A673 (cell line): ENCODE results near the gene RBM11. TPM values are rescaled to one million over a fixed set of nuclear protein-coding genes. Genes with fewer than 3 reads are reported as not detected.

ENCODE experiments used
- BruUV-seq: library from RNA; stranded (reverse); fragments of 400-500 nt; replicated peaks from 2 replicates; lab custom pipeline; 2021; lab: Mats Ljungman, UMichigan
- CTCF ChIA-PET: fragments of 300-600 bp; sonication (Branson Sonifier 250); formaldehyde crosslinking; loops from one replicate; lab custom pipeline; 2022; ENCODE audit warnings: antibody characterized with exemption; lab: Charles Lee
- POLR2A ChIA-PET: fragments of 300-600 bp; sonication (Branson Sonifier 250); formaldehyde crosslinking; loops from one replicate; lab custom pipeline; 2022; ENCODE audit warnings: antibody characterized with exemption; ENCODE audit not compliant: low non-redundant PET; lab: Charles Lee
- DNase-seq: peaks from one replicate; pipeline ENCODE4 v3.0.0-alpha.2; 2015; ENCODE audit warnings: low spot score
- H3K27ac ChIP-seq: fragments of 200-600 bp; sonication (generic); 2 replicates; pipeline ENCODE4 v1.5.1; 2016; ENCODE audit warnings: mixed run types, low read depth, mild to moderate bottlenecking, mixed read lengths, antibody characterized with exemption, low read length; ENCODE audit not compliant: poor library complexity, severe bottlenecking
- H3K27me3 ChIP-seq: fragments of 200-600 bp; sonication (generic); replicated peaks from 2 replicates; pipeline ENCODE4 v1.6.1; 2017; ENCODE audit warnings: mixed run types, low read depth, mild to moderate bottlenecking, mixed read lengths, antibody characterized with exemption, low read length; ENCODE audit not compliant: insufficient read depth, poor library complexity
- H3K36me3 ChIP-seq: fragments of 200-600 bp; sonication (generic); 2 replicates; pipeline ENCODE4 v1.6.1; 2016; ENCODE audit warnings: mixed run types, mild to moderate bottlenecking, mixed read lengths, antibody characterized with exemption, low read length; ENCODE audit not compliant: insufficient read depth, poor library complexity, severe bottlenecking
- H3K4me1 ChIP-seq: fragments of 200-600 bp; sonication (generic); 2 replicates; pipeline ENCODE4 v1.6.1; 2017; ENCODE audit warnings: mixed run types, mild to moderate bottlenecking, mixed read lengths, antibody characterized with exemption, low read length; ENCODE audit not compliant: insufficient read depth, poor library complexity, severe bottlenecking
- H3K4me3 ChIP-seq: fragments of 200-600 bp; sonication (generic); 2 replicates; pipeline ENCODE4 v1.5.1; 2016; ENCODE audit warnings: low read depth, mixed run types, mild to moderate bottlenecking, mixed read lengths, low read length; ENCODE audit not compliant: poor library complexity, severe bottlenecking
- H3K9me3 ChIP-seq: fragments of 200-600 bp; sonication (generic); 2 replicates; pipeline ENCODE4 v1.6.1; 2016; ENCODE audit warnings: mixed run types, low read depth, mild to moderate bottlenecking, mixed read lengths, antibody characterized with exemption, low read length; ENCODE audit not compliant: poor library complexity, severe bottlenecking
- EZH2 ChIP-seq: fragments of 200-600 bp; sonication (generic); IDR thresholded peaks from 2 replicates; pipeline ENCODE4 v1.6.1; 2017; ENCODE audit warnings: borderline replicate concordance, low read depth, mild to moderate bottlenecking, mixed read lengths, antibody characterized with exemption, low read length; ENCODE audit not compliant: poor library complexity, severe bottlenecking
- intact Hi-C: fragments of 100-400 bp; cut with micrococcal nuclease; formaldehyde crosslinking; loops from one replicate; pipeline ENCODE4 v1.10.0; 2022; ENCODE audit not compliant: unreplicated experiment
- total RNA-seq: library from RNA; stranded (reverse); gene quantifications from 2 replicates; pipeline ENCODE4 v1.2.3, GENCODE V29; 2021
- TF ChIP-seq, protein P1 (sequence below): fragments of 300-800, 200-600 bp; sonication (generic); conservative IDR thresholded peaks from 2 replicates; pipeline ENCODE4 v1.5.1; 2017; ENCODE audit warnings: low read depth, mild to moderate bottlenecking, antibody characterized with exemption, low read length, moderate library complexity, mixed read lengths

The RBM11 gene
- total RNA-seq, 1 experiment from 2014 or later, result 319 TPM

DNA sequence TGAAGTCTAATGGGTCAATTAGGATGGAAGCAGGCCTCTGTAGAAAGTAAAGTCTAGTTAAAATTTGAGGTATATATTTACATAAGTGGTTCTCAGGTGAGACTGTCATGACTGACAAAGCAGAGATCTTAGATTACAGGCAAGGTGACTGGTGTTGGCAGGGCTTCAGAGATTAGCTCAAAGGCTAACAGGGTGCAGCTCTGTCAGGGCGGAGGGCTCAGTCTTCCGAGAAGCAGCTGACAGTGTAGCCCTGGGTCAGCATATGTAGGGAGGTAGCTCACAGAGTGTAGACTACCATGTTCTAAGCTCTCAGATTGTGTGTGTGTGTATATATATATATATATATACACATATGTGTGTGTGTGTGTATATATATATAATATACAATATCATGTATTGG, 54.7 kb downstream of the RBM11 start:
- ChIA-PET POLR2A (no interaction called here), CTCF (no interaction called here)
- BruUV-seq, result no TSS peak
- H3K27me3 ChIP-seq, result no peaks in the 10 kb centered on the region
- TF ChIP-seq, protein P1, sequence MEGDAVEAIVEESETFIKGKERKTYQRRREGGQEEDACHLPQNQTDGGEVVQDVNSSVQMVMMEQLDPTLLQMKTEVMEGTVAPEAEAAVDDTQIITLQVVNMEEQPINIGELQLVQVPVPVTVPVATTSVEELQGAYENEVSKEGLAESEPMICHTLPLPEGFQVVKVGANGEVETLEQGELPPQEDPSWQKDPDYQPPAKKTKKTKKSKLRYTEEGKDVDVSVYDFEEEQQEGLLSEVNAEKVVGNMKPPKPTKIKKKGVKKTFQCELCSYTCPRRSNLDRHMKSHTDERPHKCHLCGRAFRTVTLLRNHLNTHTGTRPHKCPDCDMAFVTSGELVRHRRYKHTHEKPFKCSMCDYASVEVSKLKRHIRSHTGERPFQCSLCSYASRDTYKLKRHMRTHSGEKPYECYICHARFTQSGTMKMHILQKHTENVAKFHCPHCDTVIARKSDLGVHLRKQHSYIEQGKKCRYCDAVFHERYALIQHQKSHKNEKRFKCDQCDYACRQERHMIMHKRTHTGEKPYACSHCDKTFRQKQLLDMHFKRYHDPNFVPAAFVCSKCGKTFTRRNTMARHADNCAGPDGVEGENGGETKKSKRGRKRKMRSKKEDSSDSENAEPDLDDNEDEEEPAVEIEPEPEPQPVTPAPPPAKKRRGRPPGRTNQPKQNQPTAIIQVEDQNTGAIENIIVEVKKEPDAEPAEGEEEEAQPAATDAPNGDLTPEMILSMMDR, result no peak
- TF ChIP-seq EZH2, result no peak
- intact Hi-C loops, result no loop called here
- DNase-seq, result no peak
- H3K36me3 ChIP-seq, result no peaks in the 10 kb centered on the region
- H3K4me1 ChIP-seq, result no peaks in the 10 kb centered on the region
- H3K4me3 ChIP-seq, result no peak overlapping the region
- no peak overlapping the region for H3K27ac ChIP-seq
- H3K9me3 ChIP-seq, result no peaks in the 10 kb centered on the region

DNA sequence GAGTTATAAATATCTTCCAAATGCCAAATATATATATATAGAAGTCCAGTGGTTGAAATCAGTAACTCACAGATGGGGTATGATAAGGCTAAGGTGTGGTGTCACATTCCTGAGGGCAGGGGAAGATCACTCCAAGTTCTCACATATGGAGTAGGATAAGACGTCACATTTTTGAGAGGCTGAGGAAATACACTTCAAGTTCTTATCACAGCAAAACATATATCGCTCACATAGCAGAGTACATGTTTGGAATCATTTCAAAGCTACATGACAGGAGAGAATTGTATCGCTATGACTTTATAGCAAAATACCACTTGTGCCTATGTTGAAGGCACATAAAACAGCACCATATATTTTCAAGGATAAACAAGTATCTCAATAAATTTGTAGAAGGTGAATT, 55.1 kb downstream of the RBM11 start:
- Histone ChIP-seq H3K36me3 (no peaks in the 10 kb centered on the region), H3K27ac (no peak overlapping the region), H3K27me3 (no peaks in the 10 kb centered on the region), H3K4me1 (no peaks in the 10 kb centered on the region), H3K4me3 (no peak overlapping the region), H3K9me3 (no peaks in the 10 kb centered on the region)
- DNase-seq, result no peak
- ChIA-PET CTCF (no interaction called here), POLR2A (no interaction called here)
- TF ChIP-seq, protein P1, result no peak
- no peak for TF ChIP-seq EZH2
- intact Hi-C loops, result no loop called here
- no TSS peak for BruUV-seq

DNA sequence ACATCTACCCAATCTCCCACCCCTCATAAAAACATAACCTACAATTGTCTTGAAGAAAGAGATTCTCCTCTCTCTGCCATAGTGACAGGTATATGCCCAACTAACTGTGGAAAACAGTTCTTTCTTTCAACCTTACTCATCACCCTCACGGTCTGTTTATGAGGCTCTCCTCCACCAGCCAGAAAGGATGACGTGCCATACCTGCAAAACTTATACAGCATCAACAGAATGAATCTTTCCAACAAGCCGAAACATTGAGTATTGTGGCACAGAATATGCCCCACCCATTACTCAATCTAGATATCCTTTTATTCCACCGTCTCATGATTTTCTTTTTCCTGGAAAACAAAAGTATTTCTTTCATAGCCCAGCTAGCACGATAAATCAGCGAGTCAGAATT, 55.7 kb downstream of the RBM11 start:
- no peak overlapping the region for H3K4me3 ChIP-seq
- H3K27ac ChIP-seq, result no peak overlapping the region
- H3K4me1 ChIP-seq, result no peaks in the 10 kb centered on the region
- ChIA-PET POLR2A (no interaction called here), CTCF (interaction anchor here (0.6 kb wide), 1 partner anchor 21 kb away, joined by 3 read pairs; no protein-coding TSS in a partner anchor)
- no peaks in the 10 kb centered on the region for H3K9me3 ChIP-seq
- H3K27me3 ChIP-seq, result no peaks in the 10 kb centered on the region
- no peaks in the 10 kb centered on the region for H3K36me3 ChIP-seq
- intact Hi-C loops, result no loop called here
- no peak for TF ChIP-seq EZH2
- TF ChIP-seq, protein P1, result no peak
- DNase-seq, result no peak
- BruUV-seq, result no TSS peak
